GM21390 (cell line): ENCODE data around the gene ITGB1BP1.

Experiments
- ATAC-seq: cut with Tn5 transposase; IDR thresholded peaks from one replicate; pipeline ENCODE4 v1.9.1; 2021; ENCODE audit not compliant: unreplicated experiment

Gene ITGB1BP1

DNA sequence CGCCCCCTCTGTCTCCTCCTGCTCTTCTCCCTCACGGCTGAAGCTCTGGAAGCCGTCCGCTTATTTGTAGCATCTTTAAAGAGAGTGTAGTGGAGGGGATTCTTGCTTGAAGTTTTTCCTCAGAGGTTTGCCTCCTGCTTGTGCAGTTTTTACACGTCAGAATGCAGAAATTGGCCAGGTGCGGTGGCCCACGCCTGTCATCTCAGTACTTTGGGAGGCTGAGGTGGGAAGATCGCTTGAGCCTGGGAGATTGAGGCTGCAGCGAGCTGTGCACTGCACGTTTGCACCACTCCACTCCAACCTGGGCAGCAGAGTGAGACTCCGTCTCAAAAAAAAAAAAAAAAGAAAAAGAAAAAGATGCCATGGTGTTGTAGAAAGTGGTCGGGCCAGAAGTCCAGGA is 69.0 kb downstream of the ITGB1BP1 start:
- ATAC-seq = no peak
